MM.1S (cell line): ENCODE measurements around the gene SLC27A2.

Source experiments
- EZH2 ChIP-seq: fragments of 300-600 bp; sonication (generic); optimal IDR thresholded peaks from 2 replicates; pipeline ENCODE3; 2017; ENCODE audit warnings: low read depth, mild to moderate bottlenecking, antibody characterized with exemption, low read length, mixed read lengths
- EZH2phosphoT487 ChIP-seq: fragments of 300-600 bp; sonication (generic); IDR thresholded peaks from 2 replicates; pipeline ENCODE4 v1.6.1; 2018; ENCODE audit warnings: antibody characterized with exemption, low read length

GRCh38 chr15:50137330-50137761, 44.6 kb upstream of the SLC27A2 start:
- no peak for TF ChIP-seq EZH2
- no peak for TF ChIP-seq EZH2phosphoT487
